ENCODE data around the gene ULK4. TPM values are rescaled to one million over a fixed set of nuclear protein-coding genes. Genes with fewer than 3 reads are reported as not detected.

Gene ULK4
- total and polyA plus RNA-seq, 9 of the 15 experiments (the other 6 are each of a cell fraction or from before 2014, with no cell fraction given) = 3.0 to 5.9 (median 3.5) TPM

- WGBS (ENCODE audit: insufficient coverage, low coverage, missing lambda C conversion rate) = 8% methylated on average over 2 of the region's 2 CpGs
- Histone ChIP-seq H4K20me1 (replicated peaks; ENCODE audit: control insufficient read depth, insufficient read depth, low read length) (no peaks in the 10 kb centered on the region), H3K9me1 (ENCODE audit: control insufficient read depth, insufficient read depth, low read length) (no peaks in the 10 kb centered on the region), H2AFZ (ENCODE audit: low read depth, low read length) (no peak overlapping the region), H3K9ac (ENCODE audit: insufficient read depth in 1 of 2, low read depth in 2 of 2, low read length in 2 of 2) (no peak overlapping the region), H3K4me2 (ENCODE audit: insufficient read depth, low read length) (no peak overlapping the region), H3K79me2 (ENCODE audit: control insufficient read depth, insufficient read depth, low read length) (no peaks in the 10 kb centered on the region), H3K27me3 (ENCODE audit: control insufficient read depth in 2 of 2, insufficient read depth in 2 of 2, low read length in 2 of 2) (peaks cover 3 to 4% of the 10 kb centered on the region in 2 experiments; a peak in 1 of 5 replicates), H3K36me3 (ENCODE audit: control insufficient read depth, insufficient read depth, low read length) (no peaks in the 10 kb centered on the region), H3K27ac (ENCODE audit: extremely low read depth, low read depth, low read length) (no peak overlapping the region), H3K4me1 (replicated peaks in 1 of 2; ENCODE audit: control insufficient read depth in 2 of 2, insufficient read depth in 2 of 2, low read length in 2 of 2) (no peaks in the 10 kb centered on the region), H3K9me3 (replicated peaks; ENCODE audit: control insufficient read depth, insufficient read depth, low read depth, low read length) (no peaks in the 10 kb centered on the region), H3K4me3 (no peak overlapping the region)
- TF ChIP-seq ZZZ3 (IDR thresholded peaks at IDR 0.05) = no peak
- FAIRE-seq (no peak), ATAC-seq (no peak), DNase-seq (ENCODE audit: extremely low read depth in 1 of 4, low spot score in 3 of 4) (no peak)
- no TSS peak for BruUV-seq (replicated peaks)
- in situ Hi-C loops (cut with MboI) (no loop called here), intact Hi-C loops (cut with micrococcal nuclease) (no loop called here)
- CTCF ChIA-PET (ENCODE audit: low intra/inter-chr PET ratio) = no interaction called here
- POLR2A ChIA-PET = no interaction called here
These were observed 378.9 kb downstream of the ULK4 start for GRCh38 chr3:41583014-41583413.

GRCh38 chr3:41581700-41582099, 380.2 kb downstream of the ULK4 start:
- Histone ChIP-seq H3K27me3 (ENCODE audit: control insufficient read depth in 2 of 2, insufficient read depth in 2 of 2, low read length in 2 of 2) (peaks cover 3 to 4% of the 10 kb centered on the region in 2 experiments; a peak in 1 of 5 replicates), H2AFZ (ENCODE audit: low read depth, low read length) (no peak overlapping the region), H3K9me1 (ENCODE audit: control insufficient read depth, insufficient read depth, low read length) (no peaks in the 10 kb centered on the region), H3K4me1 (replicated peaks in 1 of 2; ENCODE audit: control insufficient read depth in 2 of 2, insufficient read depth in 2 of 2, low read length in 2 of 2) (no peaks in the 10 kb centered on the region), H3K36me3 (ENCODE audit: control insufficient read depth, insufficient read depth, low read length) (no peaks in the 10 kb centered on the region), H3K4me3 (no peak overlapping the region), H3K9me3 (replicated peaks; ENCODE audit: control insufficient read depth, insufficient read depth, low read depth, low read length) (no peaks in the 10 kb centered on the region), H3K79me2 (ENCODE audit: control insufficient read depth, insufficient read depth, low read length) (no peaks in the 10 kb centered on the region), H3K4me2 (ENCODE audit: insufficient read depth, low read length) (no peak overlapping the region), H4K20me1 (replicated peaks; ENCODE audit: control insufficient read depth, insufficient read depth, low read length) (no peaks in the 10 kb centered on the region), H3K27ac (ENCODE audit: extremely low read depth, low read depth, low read length) (no peak overlapping the region), H3K9ac (ENCODE audit: insufficient read depth in 1 of 2, low read depth in 2 of 2, low read length in 2 of 2) (no peak overlapping the region)
- CTCF ChIA-PET (ENCODE audit: low intra/inter-chr PET ratio) = no interaction called here
- BruUV-seq (replicated peaks) = no TSS peak
- peak in 1 of 4 experiments; percentile 4 for DNase-seq (ENCODE audit: extremely low read depth in 1 of 4, low spot score in 3 of 4)
- TF ChIP-seq NR4A1 (CRISPR knock-in tag; IDR thresholded peaks at IDR 0.05) = no peak
- no peak for TF ChIP-seq NR4A1 (tag; IDR thresholded peaks at IDR 0.05)
- TF ChIP-seq SPI1 (IDR thresholded peaks at IDR 0.05; ENCODE audit: borderline replicate concordance, low read depth, low read length) = peak; percentile 56; the same call in 1 of the 2 replicates
- intact Hi-C loops (cut with micrococcal nuclease) (no loop called here), in situ Hi-C loops (cut with MboI) (no loop called here)
- ATAC-seq = no peak
- no peak for FAIRE-seq
- POLR2A ChIA-PET = no interaction called here
- 2% methylated on average over 4 of the region's 4 CpGs for WGBS (ENCODE audit: insufficient coverage, low coverage, missing lambda C conversion rate)

All from K562 (cell line).